DOHH2 (cell line): Measurements from ENCODE around the gene STK17A.

ENCODE experiments used
- H3F3A ChIP-seq: fragments of 200-600 bp; sonication (generic), shearing (Covaris generic); 2 replicates; pipeline ENCODE4 v1.6.0; 2016; ENCODE audit warnings: antibody characterized with exemption, mild to moderate bottlenecking; ENCODE audit not compliant: control insufficient read depth, insufficient read depth
- H3K27ac ChIP-seq: fragments of 200-600 bp; sonication (generic); 2 replicates; pipeline ENCODE4 v1.5.1; 2014; ENCODE audit warnings: low read depth, mild to moderate bottlenecking, low read length, moderate library complexity
- H3K27me3 ChIP-seq: fragments of 200-600 bp; sonication (generic); 2 replicates; pipeline ENCODE4 v1.6.1; 2014; ENCODE audit warnings: mild to moderate bottlenecking, low read length, mixed read lengths; ENCODE audit not compliant: control insufficient read depth
- H3K36me3 ChIP-seq: fragments of 200-600 bp; sonication (generic); 2 replicates; pipeline ENCODE4 v1.6.1; 2014; ENCODE audit warnings: mild to moderate bottlenecking, low read length, moderate library complexity, mixed read lengths; ENCODE audit not compliant: control insufficient read depth
- H3K4me1 ChIP-seq: fragments of 200-600 bp; sonication (generic); 2 replicates; pipeline ENCODE4 v1.6.1; 2014; ENCODE audit warnings: mild to moderate bottlenecking, low read length, mixed read lengths; ENCODE audit not compliant: control insufficient read depth
- H3K4me2 ChIP-seq: fragments of 200-600 bp; sonication (generic); 2 replicates; pipeline ENCODE4 v1.6.0; 2014; ENCODE audit warnings: mild to moderate bottlenecking, low read length, moderate library complexity
- H3K4me3 ChIP-seq: fragments of 200-600 bp; sonication (generic); 2 replicates; pipeline ENCODE4 v1.5.1; 2014; ENCODE audit warnings: mild to moderate bottlenecking, low read length, mixed read lengths
- H3K79me2 ChIP-seq: fragments of 200-600 bp; sonication (generic); 2 replicates; pipeline ENCODE4 v1.6.1; 2014; ENCODE audit warnings: mild to moderate bottlenecking, low read length, mixed read lengths; ENCODE audit not compliant: control insufficient read depth
- H3K9me2 ChIP-seq: fragments of 200-600 bp; sonication (generic); replicated peaks from 2 replicates; pipeline ENCODE4 v1.6.1; 2014; ENCODE audit warnings: mild to moderate bottlenecking, low read length, mixed read lengths; ENCODE audit not compliant: control insufficient read depth
- H3K9me3 ChIP-seq: fragments of 200-600 bp; sonication (generic); 2 replicates; pipeline ENCODE4 v1.6.1; 2014; ENCODE audit warnings: antibody characterized with exemption, low read length, mixed read lengths; ENCODE audit not compliant: control insufficient read depth, insufficient read depth
- H4K20me1 ChIP-seq: fragments of 200-600 bp; sonication (generic); 2 replicates; pipeline ENCODE4 v1.6.0; 2014; ENCODE audit warnings: low read depth, mild to moderate bottlenecking, antibody characterized with exemption, low read length, moderate library complexity; ENCODE audit not compliant: control insufficient read depth, insufficient read depth
- EZH2phosphoT487 ChIP-seq: fragments of 200-600 bp; sonication (generic); IDR thresholded peaks from 2 replicates; pipeline ENCODE4 v1.6.1; 2017; ENCODE audit warnings: borderline replicate concordance, mild to moderate bottlenecking, antibody characterized with exemption, low read length, moderate library complexity, mixed read lengths
- TF ChIP-seq, protein P1 (sequence below): fragments of 200-600 bp; sonication (generic); IDR thresholded peaks from one replicate; pipeline ENCODE4 v1.5.1; 2014; ENCODE audit warnings: antibody characterized with exemption, mild to moderate bottlenecking, low read depth, low read length; ENCODE audit not compliant: poor library complexity, severe bottlenecking

The STK17A gene

DNA sequence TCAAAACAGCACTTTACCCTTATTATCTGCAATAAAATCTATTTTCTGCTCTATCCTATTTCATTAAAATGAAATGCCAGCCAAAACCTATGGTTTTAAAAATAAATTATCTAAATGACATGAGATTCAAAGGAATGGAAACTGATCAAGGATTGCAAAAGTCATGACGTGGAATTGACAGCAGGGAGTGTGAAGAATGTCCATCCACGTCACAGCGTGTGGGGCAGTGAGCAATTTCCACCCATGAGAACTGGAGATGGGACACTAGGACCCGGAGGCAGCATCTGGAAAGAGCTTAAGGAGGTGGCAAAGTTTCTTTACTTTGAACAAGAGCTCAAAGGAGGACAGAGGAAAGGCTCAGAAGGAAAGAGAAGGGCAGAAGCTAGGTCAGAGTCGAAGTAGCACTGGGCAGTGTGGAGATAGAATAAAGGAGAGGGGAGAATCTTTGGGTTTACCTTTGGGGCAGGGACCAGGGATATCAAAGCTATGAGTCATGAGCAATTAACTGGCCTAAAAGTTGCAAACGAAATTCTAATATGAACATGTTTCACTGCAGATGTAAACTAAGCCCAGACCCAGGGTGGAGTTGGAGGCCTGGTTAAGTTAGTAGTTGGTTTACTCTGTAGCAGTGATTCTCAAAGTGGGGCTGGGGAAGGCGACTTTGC is 24.9 kb upstream of the STK17A start:
- Histone ChIP-seq H3K9me3 (no peaks in the 10 kb centered on the region), H3K4me2 (no peak overlapping the region), H3K36me3 (no peaks in the 10 kb centered on the region), H3K79me2 (no peaks in the 10 kb centered on the region), H3K4me3 (no peak overlapping the region), H4K20me1 (no peaks in the 10 kb centered on the region), H3K27me3 (peaks cover 33% of the 10 kb centered on the region), H3K4me1 (no peaks in the 10 kb centered on the region), H3F3A (no peaks in the 10 kb centered on the region), H3K27ac (no peak overlapping the region), H3K9me2 (no peaks in the 10 kb centered on the region)
- TF ChIP-seq, protein P1, sequence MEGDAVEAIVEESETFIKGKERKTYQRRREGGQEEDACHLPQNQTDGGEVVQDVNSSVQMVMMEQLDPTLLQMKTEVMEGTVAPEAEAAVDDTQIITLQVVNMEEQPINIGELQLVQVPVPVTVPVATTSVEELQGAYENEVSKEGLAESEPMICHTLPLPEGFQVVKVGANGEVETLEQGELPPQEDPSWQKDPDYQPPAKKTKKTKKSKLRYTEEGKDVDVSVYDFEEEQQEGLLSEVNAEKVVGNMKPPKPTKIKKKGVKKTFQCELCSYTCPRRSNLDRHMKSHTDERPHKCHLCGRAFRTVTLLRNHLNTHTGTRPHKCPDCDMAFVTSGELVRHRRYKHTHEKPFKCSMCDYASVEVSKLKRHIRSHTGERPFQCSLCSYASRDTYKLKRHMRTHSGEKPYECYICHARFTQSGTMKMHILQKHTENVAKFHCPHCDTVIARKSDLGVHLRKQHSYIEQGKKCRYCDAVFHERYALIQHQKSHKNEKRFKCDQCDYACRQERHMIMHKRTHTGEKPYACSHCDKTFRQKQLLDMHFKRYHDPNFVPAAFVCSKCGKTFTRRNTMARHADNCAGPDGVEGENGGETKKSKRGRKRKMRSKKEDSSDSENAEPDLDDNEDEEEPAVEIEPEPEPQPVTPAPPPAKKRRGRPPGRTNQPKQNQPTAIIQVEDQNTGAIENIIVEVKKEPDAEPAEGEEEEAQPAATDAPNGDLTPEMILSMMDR, result no peak
- no peak for TF ChIP-seq EZH2phosphoT487

DNA sequence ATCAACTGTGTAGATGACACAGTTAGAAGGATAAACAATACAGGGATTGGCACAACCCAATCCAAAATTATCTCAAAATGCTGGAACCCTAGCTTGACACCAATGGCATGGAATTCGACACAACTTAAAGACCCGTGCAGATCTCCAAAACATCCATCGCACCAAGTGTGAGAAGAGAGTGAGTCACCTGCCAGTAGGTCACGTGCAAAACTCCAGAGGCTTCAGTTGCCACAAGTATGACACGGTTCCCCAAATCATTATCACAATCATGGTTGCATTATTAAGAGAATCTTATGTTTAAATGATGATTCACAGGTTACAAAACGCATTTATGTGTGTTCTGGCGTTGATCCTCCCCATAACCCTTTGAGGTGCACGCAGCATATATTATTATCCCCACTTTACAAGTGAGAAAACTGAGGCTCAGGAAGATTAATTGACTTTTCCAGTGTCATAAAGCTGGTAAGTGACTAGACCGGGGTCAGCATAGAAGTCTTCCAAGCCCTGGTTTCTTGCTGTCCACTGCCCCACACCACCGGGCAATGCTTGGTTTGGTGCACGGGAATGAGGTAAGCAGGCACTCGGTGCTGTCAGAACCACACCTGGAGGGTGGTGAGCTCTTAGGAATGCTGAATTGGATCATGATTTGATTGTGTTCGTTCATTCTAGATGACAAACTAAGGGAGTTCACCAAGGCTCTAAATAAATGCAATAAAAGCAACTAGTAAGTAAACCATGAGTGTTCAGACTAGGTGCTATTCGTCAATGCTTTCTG is 23.6 kb upstream of the STK17A start:
- Histone ChIP-seq H4K20me1 (no peaks in the 10 kb centered on the region), H3K9me3 (no peaks in the 10 kb centered on the region), H3K9me2 (no peaks in the 10 kb centered on the region), H3K79me2 (no peaks in the 10 kb centered on the region), H3K36me3 (no peaks in the 10 kb centered on the region), H3F3A (no peaks in the 10 kb centered on the region), H3K4me3 (no peak overlapping the region), H3K27ac (no peak overlapping the region), H3K4me1 (no peaks in the 10 kb centered on the region), H3K27me3 (peaks cover 33% of the 10 kb centered on the region), H3K4me2 (no peak overlapping the region)
- TF ChIP-seq EZH2phosphoT487, result no peak
- TF ChIP-seq, protein P1, result no peak

DNA sequence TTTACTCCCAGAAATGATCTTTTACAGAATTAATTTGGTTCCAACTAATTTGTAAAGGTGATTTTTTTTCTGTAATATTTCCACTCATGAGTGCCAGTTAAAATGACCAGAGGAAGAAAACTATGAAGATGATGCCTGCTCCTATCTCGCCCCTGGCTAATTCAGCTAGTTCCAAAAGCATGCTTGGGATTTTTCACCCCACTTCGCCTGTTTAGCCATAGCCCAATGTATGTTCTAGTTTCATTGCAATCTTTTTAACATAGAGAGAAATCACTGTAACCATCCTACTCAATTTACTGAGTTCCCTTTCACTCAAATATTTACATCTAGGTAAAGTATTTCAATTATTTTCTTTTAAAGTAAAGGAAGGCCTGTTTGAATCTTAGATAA is 23.0 kb upstream of the STK17A start:
- H3K4me3 ChIP-seq, result no peak overlapping the region
- H3K9me2 ChIP-seq, result no peaks in the 10 kb centered on the region
- no peaks in the 10 kb centered on the region for H3F3A ChIP-seq
- peaks cover 35% of the 10 kb centered on the region for H3K27me3 ChIP-seq
- H3K4me2 ChIP-seq, result no peak overlapping the region
- no peaks in the 10 kb centered on the region for H4K20me1 ChIP-seq
- no peak overlapping the region for H3K27ac ChIP-seq
- no peak for TF ChIP-seq EZH2phosphoT487
- TF ChIP-seq, protein P1, result no peak
- H3K9me3 ChIP-seq, result no peaks in the 10 kb centered on the region
- H3K79me2 ChIP-seq, result no peaks in the 10 kb centered on the region
- no peaks in the 10 kb centered on the region for H3K4me1 ChIP-seq
- H3K36me3 ChIP-seq, result no peaks in the 10 kb centered on the region
